HG03175 (cell line): Measurements from ENCODE around the gene MYL7.

Source experiments
- ATAC-seq: cut with Tn5 transposase; IDR thresholded peaks from one replicate; pipeline ENCODE4 v1.9.1; 2021; ENCODE audit warnings: mild to moderate bottlenecking, moderate library complexity; ENCODE audit not compliant: unreplicated experiment

MYL7 gene

DNA sequence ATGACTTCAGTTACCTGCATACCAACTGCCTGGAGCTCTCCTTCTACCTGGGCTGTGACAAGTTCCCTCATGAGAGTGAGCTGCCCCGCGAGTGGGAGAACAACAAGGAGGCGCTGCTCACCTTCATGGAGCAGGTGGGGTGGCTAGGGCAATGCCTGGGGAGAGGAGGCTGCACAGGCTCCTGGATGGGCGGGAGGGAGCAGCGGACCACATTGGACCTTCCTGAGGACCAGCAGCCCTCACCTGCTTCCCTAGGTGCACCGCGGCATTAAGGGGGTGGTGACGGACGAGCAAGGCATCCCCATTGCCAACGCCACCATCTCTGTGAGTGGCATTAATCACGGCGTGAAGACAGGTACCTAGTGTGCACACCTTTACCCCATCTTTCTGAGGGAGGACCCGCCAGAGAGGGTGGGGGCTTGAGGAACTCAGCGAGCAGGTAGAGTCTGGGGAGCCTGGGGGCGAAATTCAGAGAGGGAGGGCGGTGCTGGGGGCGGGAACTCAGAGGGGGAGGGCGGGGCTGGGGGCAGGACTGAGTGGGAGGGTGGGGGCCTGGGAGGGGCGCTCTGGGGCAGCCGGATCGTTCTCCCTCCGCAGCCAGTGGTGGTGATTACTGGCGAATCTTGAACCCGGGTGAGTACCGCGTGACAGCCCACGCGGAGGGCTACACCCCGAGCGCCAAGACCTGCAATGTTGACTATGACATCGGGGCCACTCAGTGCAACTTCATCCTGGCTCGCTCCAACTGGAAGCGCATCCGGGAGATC lies 28.0 kb downstream of the MYL7 start:
- ATAC-seq: no peak

DNA sequence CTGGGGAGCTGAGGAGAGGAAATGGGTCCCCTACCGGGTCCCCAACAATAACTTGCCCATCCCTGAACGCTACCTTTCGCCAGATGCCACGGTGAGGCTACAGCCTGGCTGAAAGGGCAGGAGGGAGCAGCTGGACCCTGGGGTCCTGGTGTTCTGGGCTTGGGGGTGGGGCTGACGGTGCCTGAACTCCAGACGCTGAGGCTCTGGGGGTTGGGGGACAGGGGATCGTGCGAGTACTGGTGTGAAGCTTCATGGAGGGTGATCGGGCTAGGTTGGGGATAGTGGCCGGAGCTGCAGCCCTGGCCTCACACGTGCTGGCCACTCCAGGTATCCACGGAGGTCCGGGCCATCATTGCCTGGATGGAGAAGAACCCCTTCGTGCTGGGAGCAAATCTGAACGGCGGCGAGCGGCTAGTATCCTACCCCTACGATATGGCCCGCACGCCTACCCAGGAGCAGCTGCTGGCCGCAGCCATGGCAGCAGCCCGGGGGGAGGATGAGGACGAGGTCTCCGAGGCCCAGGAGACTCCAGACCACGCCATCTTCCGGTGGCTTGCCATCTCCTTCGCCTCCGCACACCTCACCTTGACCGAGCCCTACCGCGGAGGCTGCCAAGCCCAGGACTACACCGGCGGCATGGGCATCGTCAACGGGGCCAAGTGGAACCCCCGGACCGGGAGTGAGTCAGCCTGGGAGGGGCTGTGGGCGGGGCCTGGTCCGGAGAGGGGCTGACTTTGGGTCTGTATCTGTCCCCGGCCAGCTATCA lies 28.7 kb downstream of the MYL7 start:
- no peak for ATAC-seq

DNA sequence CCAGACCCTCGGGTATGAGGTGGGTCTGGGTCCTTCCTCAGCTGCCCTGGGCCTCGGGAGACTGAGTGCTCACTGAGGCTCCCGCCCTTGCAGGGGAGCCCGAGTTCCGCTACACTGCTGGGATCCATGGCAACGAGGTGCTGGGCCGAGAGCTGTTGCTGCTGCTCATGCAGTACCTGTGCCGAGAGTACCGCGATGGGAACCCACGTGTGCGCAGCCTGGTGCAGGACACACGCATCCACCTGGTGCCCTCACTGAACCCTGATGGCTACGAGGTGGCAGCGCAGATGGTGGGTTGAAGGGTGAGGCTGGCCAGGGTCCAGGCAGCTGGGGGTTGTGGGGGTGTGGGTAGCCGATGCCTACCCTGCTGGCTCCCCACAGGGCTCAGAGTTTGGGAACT lies 29.4 kb downstream of the MYL7 start:
- no peak for ATAC-seq

DNA sequence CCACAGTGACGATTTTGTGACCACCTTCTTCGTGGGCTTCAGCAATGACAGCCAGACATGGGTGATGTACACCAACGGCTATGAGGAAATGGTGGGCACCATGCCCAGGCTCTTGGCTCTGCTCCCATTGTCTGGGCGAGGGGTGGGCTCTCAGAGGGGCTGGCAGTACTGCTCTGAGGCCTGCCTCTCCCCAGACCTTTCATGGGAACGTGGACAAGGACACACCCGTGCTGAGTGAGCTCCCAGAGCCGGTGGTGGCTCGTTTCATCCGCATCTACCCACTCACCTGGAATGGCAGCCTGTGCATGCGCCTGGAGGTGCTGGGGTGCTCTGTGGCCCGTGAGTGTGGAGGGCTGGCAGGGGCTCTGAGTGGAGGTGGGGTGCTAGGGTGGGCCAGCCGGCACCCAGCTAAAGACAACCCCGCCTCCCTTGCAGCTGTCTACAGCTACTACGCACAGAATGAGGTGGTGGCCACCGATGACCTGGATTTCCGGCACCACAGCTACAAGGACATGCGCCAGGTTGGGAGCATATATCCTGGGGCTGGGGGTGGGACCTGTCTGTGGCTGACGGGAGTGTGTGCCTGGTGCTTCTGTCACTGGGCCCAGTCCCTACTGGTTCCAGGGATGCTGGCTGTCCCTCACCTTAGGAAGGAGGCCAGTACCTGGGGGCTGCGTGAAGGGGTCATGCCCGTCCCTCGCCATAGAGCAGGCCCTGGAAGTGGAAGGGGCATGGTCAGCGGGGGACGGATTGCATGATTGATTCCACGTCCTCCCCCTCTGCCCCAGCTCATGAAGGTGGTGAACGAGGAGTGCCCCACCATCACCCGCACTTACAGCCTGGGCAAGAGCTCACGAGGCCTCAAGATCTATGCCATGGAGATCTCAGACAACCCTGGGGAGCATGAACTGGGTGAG lies 30.2 kb downstream of the MYL7 start:
- no peak for ATAC-seq

DNA sequence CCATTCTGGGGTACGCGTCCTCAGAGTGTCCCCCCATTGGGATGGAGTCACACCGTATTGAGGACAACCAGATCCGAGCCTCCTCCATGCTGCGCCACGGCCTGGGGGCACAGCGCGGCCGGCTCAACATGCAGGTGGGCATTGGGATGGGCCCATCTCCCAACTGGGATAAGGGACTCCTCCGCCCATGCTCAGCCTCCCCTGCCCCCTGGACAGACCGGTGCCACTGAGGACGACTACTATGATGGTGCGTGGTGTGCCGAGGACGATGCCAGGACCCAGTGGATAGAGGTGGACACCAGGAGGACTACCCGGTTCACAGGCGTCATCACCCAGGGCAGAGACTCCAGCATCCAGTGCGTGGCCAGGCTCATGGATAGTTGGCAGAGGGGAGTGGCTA lies 31.1 kb downstream of the MYL7 start:
- no peak for ATAC-seq

DNA sequence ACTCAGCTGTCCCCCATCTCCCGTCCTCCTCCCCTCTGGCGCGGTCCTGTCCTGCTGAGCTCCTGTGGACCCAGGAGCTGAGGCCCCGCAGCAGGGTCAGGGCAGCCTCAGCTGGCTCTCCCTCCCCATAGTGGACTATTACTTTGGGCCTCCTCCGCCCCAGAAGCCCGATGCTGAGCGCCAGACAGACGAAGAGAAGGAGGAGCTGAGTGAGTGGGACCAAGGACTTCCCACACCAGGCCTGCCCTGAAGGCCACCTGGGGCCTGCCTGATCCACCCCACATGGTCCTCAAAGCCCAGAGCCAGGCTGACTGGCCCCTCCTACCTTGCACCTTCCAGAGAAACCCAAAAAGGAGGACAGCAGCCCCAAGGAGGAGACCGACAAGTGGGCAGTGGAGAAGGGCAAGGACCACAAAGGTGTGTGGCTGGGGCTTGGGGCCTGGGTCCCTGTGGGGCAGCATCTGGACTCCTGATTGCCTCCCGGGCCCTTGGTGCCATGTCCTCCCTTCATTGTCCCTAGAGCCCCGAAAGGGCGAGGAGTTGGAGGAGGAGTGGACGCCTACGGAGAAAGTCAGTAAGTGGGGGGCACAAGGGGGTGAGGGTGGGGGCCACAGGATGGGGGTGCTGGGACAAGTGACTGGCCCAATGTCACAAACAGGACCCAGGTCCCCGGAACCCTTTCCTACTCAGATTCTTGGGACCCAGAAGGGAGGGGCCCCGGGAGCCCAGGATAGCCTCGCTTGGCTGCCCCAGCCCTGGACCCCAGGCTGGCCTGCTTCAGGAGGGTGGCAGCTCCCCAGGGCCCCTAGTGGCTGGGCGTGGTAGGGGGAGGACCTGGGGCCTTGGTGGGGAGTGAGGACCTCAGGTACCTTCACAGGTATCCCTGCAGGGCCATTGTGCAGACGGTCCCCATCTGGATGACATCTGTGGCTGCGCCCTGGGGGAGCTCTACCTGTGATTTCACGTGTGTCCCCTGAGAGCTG lies 32.1 kb downstream of the MYL7 start:
- no peak for ATAC-seq

DNA sequence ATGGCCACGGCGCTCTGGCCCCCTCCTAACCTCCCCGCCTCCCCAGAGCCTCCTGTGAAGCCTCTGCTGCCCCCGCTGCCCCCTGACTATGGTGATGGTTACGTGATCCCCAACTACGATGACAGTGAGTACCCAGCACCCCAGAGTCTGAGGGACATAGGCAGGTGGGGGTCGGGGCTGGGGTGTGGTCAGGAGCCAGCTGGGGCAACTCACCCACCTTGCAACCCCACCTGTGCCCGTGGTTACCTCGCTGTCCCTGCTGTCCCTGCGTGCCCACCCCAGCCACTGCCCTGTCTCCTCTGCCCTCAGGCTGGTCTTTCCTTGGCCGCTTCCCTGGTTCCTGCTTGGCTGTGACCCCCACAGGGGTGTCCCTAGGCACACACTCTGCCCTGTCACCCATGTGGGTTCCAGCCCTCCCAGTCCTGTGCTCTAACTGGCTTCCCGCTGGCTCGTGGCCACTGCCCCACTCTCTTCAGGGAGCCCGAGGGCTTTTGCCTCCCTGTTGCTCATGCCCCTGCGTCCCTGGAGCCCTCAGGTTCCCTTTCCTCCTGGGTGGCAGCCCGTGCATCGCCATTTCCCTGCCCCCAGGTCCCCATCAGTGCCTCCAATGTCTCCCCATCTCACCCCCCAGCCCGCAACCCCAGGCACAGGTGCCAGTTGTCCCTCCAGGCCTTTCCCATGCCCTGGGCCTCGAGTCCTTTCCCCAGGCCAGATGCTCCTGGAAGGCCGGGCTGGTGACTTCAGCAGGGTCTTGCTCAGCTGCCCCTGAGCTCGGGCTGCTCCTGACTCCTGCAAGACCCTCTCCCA lies 33.0 kb downstream of the MYL7 start:
- ATAC-seq: no peak

DNA sequence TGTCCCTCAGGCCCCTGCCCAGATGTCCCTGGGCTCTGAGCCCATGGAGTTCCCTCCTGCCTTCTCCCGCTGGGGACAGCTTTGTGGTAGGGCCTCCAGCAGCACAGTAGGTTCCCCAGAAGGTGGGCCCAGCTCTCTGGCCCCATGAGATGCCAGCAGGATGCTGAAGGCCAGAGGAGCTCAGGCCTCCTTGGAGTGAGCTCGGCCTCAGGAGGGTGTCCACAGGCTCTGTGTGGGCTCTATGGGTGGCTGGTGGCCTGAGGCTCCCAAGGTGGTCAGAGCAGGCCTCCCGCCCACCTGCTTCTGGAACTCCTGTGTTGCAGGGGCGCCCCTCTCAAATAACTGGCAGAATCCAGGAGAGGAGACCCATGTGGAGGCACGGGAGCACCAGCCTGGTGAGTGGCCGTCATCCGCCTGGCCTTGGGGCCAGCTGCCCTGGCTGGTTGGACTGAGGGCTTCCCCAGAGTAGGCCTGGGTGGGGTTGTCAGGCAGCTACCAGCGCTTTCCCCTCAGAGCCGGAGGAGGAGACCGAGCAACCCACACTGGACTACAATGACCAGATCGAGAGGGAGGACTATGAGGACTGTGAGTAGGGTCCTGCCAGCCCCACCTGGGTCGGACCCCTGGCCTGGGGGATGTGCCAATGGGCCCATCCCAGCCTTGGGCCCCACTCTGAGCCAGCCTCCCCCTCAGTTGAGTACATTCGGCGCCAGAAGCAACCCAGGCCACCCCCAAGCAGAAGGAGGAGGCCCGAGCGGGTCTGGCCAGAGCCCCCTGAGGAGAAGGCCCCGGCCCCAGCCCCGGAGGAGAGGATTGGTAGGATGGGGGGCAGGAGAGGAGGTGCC lies 33.8 kb downstream of the MYL7 start:
- no peak for ATAC-seq

DNA sequence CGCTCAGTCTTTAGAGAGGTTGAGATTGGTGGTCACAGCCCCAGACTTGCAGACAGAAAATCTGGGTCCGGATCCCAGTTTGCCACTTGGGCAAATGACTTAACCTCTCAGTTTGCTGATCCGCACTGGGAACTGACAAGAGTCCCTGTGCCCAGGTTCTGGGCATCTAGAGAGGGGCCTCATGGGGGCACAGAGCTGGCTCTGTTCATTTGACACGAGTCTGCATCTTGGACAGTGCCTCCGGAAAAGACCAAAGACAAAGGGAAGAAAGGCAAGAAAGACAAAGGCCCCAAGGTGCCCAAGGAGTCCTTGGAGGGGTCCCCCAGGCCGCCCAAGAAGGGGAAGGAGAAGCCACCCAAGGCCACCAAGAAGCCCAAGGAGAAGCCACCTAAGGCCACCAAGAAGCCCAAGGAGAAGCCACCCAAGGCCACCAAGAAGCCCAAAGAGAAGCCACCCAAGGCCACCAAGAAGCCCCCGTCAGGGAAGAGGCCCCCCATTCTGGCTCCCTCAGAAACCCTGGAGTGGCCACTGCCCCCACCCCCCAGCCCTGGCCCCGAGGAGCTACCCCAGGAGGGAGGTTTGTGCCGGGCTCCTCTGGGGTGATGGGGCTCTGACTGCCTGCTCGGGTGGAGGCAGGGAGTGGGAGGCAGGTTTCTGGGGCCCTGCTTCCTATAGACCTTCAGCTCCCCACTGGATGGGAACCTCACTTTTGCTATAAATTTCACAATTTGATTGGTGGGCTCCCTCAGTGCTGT lies 34.6 kb downstream of the MYL7 start:
- no peak for ATAC-seq

DNA sequence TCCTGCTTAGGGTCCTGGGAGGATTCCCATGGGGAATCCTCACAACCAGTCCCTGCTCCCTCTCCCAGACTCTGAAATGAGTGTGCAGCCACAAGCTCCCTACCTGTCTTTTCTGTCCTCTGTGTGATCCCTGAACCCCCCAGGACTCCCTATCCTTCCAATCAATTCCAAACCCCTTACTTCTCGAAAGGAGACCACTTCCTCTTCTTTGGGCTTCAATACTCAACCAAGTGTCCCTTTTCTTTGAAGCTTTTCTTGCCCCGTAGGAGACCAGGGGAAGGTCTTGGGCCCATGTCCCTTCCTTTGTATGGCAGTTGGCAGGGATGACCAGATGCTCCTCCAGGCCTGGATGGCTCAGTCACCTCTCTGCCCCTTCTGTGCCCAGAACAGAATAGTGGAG lies 35.3 kb downstream of the MYL7 start:
- ATAC-seq: no peak

DNA sequence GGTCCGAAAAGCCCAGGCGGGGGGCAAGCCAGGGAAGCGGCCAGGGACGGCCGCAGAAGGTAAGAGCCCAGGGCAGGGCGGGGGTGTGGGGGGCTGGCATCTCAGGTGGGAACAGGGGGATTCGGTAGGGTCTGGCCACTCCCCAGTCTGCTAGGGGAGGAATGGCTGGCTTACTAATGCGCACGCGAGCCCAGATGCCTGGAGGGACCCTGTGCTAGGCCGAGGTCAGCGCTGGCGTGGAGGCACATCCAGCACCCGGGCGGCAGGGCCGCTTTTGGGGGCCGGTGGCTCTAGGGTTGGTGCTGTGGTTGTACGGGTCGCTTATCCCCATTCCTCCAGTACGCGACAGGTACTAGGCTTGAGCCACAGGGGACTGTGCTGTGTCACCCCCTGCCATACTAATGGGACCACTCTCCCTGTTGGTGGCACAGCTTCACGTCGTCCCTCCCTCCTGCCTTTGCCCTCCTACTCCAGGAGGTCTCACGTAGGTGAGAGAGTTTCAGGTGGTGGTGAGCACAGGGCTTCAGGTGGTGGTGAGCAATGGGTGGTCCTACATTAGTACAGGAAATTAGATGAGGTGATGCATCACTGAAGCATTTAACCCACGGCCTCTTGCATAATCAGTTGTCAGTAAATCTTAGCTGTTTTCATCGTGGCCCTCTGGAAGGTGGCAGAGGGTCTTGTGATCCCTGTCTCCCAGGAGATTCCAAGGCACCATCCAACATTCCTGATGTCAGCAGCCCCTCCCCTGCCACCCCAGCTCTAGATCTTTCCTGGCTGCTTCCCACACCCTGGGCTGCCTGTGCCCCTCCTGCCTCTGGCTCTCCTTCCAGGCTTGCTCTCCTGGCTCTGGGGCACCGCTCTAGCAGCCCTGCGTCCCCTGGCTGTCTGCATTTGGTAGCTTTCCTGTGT lies 36.0 kb downstream of the MYL7 start:
- ATAC-seq: no peak

DNA sequence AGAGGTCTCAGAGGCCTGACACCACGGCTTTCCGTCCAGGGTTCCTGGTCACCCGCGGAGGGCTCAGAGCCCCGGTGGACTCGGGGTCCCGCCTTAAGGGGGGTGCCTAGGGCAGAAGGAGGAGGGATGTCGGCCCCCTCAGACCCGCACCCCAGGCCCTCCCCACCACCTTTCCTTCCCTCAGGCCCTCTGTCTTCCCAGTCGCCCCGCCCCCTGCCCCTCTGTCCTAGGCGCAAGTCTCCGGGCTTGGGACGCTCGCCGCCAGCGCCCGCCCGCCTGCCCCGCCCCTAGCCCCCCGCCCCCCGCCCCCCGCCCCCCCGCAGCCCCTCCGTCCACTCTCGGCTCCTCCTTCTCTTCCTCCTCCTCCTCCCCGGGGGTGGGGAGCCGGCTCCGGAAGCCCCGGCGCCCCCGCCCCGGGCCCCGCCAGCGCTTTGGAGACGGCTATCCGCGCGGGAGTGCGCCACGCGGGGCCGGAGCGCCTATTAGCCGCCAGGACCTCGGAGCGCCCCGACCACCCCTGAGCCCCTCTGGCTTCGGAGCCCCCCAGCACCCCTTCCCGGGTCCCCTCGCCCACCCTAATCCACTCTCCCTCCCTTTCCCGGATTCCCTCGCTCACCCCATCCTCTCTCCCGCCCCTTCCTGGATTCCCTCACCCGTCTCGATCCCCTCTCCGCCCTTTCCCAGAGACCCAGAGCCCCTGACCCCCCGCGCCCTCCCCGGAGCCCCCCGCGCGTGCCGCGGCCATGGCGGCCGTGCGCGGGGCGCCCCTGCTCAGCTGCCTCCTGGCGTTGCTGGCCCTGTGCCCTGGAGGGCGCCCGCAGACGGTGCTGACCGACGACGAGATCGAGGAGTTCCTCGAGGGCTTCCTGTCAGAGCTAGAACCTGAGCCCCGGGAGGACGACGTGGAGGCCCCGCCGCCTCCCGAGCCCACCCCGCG lies 36.9 kb downstream of the MYL7 start, which contains the start of gene AEBP1:
AEBP1 (plus strand) TSS at position 423 of the 937 bp plus-strand sequence; CDS start at position 744, 321 bp downstream.
- ATAC-seq: no peak

DNA sequence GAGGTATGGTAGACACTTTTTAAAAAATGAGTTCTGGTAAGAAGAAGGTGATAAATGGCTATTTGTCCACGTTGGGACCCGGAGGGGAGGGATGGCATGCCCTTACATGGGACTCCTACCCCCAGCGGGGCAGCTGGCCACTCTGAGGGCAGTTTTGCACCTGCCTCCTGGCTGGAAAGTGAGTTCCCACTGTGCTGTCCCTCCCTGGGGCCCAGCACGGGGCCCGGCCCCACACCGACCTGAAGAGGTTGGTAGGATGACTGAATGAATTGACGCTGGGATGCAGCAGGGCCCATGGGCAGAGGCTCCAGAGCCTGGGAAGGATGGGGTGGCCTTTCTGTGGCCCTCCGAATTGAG lies 37.6 kb downstream of the MYL7 start:
- no peak for ATAC-seq

DNA sequence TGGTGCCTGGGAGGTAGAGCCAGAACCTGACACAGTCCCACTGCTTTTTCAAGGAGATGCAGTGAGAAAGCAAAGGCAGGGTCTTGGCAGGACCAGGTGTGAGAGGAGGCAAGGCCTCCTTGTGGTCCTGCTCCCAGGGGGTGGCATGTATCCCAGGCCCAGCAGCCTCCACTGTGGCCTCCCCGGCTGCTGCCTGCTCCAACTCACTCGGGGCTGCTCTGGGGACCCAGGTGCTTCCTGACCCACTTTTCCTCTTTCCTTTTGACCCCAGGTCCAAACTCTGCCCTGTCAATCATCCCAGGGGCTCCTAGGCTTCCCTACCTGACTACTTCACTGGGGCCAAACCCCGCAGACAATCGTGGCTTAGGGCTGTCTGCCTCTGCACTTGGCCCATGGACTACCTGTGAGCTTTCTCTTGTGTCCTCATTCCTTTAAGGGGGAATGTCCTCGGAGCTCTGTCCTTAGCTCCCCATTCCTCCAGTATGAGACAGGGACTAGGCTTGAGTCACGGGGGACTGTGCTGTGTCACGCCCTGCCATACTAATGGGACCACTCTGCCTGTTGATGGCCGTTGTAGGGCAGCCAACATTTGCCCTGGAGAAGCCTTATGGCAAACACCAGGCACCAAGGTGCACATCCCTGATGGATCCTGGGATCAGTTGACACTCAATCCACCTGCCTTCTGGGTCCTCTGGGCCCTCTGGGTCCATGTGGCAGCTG lies 38.1 kb downstream of the MYL7 start:
- no peak for ATAC-seq
